T-helper 1 cell (primary cell): ENCODE results near the gene TXNRD1.

Experiments
- DNase-seq, 5 donors: peaks; one replicate each; pipeline ENCODE4 v3.0.0-alpha.2; 2012 to 2020

TXNRD1 gene

GRCh38 chr12:104351057-104351983, 135.7 kb downstream of the TXNRD1 start:
- no peak for DNase-seq

DNA sequence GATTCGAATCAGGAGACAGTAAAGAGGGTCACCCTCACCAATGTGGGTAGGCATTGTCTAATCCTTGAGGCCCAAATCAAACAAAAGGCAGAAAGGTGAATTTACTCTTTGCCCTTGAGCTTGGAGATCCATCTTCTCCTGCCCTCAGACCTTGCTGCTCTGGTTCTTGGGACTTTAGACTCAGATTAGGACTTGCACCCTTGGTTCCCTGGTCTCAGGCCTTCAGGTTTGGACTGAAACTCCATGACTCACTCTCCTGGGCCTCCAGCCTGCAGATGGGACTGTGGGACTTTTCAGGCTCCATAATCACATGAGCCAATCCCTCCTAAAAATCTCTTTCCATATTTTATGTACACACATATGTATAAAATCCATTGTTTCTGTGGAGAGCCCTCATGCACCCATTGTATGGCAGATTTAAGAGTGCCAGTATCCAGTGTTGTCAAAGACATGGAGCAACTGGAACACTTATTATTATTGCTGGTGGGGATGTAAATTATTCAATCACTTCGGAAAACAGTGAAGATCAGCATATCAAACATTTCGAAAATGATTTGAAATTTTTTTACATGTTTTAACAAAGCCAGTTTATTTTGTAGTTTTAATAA, 136.6 kb downstream of the TXNRD1 start:
- DNase-seq: no peak

DNA sequence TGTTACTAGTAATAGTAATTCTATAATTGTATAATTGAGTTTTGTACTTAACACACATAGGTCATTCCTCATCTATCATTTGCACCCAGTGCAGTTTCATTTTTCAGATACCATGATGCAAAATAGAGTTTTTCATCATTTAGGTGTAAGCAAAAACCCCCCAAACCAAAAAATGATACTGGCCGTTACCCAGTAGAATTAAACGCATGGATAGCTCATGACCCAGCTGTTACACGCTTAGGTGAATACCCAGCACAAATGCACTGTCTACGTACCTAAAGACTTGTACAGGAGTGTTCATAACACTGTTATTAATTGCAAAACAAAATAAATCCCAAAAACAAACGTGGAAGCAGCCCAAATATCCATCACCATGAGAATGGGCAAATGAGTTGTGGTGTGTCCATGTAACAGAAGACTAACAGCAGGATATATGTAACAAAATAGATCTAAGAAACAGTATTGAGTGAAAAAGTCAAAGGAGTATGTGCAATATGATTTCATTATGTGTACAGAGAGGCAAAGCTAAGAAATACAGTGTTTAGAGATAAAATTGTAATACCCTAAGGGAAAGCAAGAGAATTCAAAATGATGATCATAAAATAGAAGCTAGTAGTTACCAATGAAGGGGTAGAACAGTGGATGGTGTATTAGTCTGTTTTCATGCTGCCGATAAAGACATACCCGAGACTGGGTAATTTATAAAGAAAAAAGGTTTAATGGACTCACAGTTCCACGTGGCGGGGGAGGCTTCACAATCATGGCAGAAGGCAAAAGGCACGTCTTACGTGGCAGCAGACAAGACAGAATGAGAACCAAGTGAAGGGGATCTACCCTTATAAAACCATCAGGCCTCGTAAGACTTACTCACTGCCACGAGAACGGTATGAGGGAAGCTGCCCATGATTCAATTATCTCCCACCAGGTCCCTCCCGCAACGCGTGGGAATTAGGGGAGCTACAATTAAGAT, 137.7 kb downstream of the TXNRD1 start:
- DNase-seq: no peak

DNA sequence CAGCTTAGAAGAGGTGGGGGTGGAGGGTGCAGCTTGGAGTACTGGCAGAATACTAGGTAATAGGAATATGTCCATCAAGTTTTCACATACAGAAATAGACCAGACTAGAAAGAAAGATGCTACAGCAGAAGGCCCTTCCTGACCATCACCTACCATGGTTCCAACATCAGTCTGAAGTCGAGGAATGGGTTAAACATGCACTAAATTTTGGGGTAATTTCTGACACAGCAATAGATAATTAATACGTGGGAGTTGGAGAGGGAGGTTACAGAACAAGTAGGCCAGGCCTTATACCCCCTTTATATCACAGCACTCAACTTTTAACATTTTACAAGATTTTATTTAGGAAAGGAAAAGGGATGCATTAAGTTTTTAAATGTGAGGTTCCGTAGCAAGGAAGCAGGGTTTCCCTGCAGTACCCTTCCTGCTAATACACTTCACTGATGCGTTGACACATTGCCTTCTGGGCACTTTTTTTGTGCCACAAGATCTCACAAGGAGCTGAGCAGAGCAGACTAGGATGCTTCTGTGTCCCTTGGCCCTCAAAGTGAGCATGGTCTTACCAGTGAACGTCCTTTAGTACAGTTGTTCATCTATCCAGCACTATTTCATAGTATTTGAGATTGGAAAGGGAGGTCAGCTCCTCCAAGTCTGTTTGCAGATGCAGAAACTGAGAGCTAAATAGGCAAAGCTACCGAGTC, 138.7 kb downstream of the TXNRD1 start:
- no peak for DNase-seq

- DNase-seq: no peak
Measured at GRCh38 chr12:104354868-104355570, 139.4 kb downstream of the TXNRD1 start.

- DNase-seq: no peak
Measured at GRCh38 chr12:104355630-104356029, 140.1 kb downstream of the TXNRD1 start.

DNA sequence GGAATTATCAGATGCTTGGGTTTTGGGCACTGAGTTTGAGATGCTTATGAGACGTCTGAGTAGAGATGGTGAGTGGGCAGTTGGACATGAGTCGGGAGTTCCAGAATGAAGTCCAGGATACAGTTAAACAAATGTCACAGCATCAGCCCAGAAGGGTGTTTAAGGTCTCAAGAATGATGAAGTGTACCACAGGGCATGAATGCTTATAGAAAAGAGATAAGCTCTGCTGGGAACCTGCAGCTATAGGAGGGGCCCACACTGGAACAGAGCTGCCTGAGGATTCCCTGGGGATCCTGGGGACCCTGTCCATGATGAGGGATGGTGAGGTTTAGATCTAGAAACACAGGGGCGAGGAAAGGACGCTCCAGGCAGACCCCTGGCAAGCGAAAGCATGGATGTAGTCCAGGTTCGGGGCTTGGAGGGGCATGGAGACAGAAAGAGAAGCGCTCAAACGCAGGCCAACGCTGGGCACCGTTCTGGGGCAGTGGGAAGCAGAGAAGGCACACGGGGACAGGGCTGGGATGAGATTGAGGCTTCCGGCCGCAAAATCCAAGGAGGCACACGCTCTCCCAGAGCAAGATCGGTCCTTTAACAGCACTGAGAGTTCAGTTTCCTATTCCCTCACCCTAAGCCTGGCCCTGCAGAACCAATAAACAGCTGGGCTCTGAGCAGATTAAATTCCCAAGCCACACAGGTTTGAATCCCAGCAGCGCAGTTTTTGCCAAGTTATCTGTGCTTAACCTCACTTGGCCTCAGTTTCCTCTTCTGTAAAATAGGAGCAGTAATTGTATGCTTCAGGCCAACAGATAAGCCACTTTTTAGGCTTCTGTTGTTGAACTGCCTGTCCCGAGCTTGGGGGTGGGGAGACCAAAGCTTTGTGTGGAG, 140.9 kb downstream of the TXNRD1 start:
- DNase-seq: no peak

DNA sequence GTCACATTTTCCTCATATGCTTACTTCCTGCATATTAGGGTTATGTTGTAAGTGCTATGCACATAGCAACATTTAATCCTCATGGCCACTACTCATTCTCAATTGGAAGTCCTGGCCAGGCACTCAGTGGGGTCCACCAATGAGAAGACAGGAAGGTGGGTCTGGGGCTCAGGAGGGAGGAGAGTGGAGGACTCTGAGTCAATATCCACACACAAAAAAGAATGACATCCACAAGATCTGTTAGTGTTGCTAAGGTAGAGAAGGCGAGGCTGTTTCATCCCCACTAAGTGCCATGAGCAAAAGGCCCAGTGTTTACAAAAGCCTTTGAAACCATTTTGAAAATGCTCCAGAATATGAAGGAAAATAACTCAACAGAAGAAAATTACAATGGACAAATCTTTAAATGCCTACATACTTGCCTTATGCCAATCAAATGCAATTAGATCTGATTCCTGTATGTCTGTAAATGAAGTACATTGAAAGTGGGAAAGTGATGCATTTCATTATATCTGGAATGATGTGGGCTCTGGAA, 141.9 kb downstream of the TXNRD1 start:
- DNase-seq: no peak

DNA sequence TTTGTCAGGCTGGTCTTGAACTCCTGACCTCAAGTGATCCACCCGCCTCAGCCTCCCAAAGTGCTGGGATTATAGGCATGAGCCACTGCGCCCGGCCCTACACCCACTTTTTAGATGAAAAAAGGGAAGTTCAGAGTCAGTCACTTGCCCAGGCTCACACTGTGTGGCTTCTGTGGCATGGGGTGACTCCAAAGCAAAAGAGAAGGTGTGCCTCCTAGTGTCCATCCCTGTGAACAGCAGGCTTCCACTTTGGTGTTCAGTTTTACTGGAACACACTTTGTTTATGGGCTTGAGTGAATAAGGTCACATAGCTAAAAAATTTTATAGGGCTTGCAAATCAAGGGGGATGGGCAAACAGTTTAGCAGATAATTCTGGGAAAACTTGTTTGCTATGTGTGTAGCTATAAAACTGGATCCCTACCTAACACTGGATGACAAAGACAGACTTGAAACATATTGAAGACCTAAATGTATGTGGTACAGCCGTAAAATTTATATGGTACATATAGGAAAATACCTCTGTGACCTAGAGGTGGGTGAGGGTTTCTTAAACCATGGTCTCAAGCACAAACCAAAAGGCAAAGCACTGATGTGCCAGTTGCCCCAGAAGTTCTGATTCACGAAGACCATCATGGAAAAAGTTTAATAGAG, 142.9 kb downstream of the TXNRD1 start:
- DNase-seq: peak; percentile 26 to 71 (median 46)

DNA sequence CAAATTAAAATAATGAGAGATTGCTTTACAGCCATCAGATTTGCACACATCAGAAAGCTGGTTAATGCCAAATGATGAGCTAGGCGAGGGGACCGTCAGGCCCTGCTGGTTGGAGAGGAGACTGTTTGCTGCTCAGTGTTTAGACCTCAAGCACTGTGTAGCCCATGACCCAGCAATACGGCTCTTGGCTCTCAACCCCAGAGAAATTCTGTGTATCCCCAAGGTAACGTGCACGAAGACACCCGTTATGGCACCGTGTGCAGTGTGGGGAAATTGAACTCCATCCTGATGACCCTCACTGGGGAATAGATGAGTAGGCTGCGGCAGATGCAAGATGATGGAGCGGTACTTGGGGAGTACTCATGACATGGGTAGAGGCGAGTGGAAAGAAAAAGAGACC, 143.6 kb downstream of the TXNRD1 start:
- DNase-seq: no peak

GRCh38 chr12:104360157-104360556, 144.6 kb downstream of the TXNRD1 start:
- DNase-seq: no peak

DNA sequence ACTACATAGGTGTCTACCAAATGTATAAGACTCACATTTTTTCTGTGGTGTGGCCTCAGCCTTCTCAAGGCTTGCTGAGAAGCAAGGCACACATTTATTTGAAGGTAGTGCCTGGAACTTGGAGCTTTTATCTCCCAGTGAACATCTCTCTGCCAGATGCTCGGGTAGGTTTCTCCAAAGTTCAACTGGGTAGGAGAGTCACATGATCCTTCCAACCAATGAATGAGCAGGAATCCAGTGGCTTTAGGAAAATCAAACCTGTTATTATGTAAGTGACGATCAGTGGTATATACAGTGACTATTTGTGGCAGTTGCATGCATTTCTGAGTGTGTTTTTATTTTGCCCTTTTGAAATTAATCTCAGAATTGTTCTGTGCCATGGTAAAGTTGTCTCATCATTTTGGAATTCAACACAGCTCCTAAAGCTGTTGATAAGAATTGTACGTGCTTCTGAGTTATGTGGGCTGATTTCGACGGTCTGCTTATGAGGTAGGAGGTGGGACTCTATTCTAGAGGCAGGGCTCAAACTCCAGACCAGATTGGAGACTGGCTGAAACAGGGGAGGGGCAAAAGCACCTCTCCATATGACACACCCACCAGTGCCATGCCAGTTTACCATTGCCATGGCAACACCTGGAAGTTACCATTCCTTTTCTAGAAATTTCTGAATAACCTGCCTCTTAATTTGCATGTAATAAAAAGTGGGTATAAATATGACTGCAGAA, 145.6 kb downstream of the TXNRD1 start:
- no peak for DNase-seq

- DNase-seq: no peak
Measured at GRCh38 chr12:104365921-104366410, 150.4 kb downstream of the TXNRD1 start.

GRCh38 chr12:104369708-104370107, 154.1 kb downstream of the TXNRD1 start:
- DNase-seq: no peak

DNA sequence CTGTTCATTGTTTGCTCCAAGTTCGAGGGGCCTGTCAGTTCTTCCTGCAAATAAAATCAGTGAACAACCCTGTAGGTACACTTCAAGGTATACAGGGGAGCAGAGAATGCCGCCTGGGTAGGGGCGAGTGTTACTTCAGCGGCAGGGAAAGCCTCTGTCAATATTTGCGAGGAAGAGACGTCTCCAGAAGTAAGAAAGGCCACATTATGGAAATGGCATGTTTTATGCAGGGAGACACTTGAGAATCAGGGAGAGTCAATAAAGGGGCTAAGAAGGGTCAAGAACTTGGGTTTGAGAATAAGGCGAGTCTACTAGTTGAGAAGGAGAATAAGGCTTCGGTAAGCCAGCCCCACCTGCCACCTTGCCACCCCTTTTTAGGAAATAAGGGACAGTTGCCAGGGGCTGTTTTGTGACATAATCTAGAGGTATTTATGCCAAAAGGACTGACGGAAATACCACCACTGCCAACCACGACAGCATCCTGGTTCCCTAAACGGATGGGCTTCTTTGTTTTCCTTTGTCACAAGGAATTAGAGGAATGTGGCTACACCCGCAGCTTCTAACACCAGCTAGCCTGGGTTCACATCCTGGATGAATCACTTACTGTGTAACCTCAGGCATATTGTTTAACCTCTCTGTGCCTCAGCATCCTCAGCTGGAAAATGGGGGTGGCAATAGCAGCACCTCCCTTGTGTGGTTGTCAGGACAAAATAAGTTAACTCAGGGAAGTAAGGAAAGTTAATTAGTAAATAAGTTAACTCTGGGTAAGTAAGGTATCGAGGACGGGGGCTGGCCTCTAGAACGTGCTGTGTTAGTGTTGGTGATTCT, 155.7 kb downstream of the TXNRD1 start:
- no peak for DNase-seq

GRCh38 chr12:104372061-104372720, 156.6 kb downstream of the TXNRD1 start:
- DNase-seq: peak in 1 of 5 donors; percentile 63

- DNase-seq: no peak
Measured at GRCh38 chr12:104372721-104373335, 157.2 kb downstream of the TXNRD1 start.
